Fibroblast of mammary gland (primary cell): ENCODE data around the gene RGS1.

Experiments
- DNase-seq: peaks from one replicate; pipeline ENCODE4 v3.0.0-alpha.2; 2010; ENCODE audit warnings: low read depth
- H3K4me3 ChIP-seq: 2 replicates; pipeline ENCODE4 v1.5.1; 2011; ENCODE audit warnings: low read depth, mild to moderate bottlenecking, low read length, moderate library complexity; ENCODE audit not compliant: control insufficient read depth
- TF ChIP-seq, protein P1 (sequence below): conservative IDR thresholded peaks from 2 replicates; pipeline ENCODE4 v1.5.1; 2011; ENCODE audit warnings: low read depth, low read length, inconsistent platforms; ENCODE audit not compliant: control insufficient read depth, insufficient read depth

RGS1 gene

GRCh38 chr1:192615055-192615454 lies 39.5 kb downstream of the RGS1 start:
- no peak for DNase-seq
- no peak overlapping the region for H3K4me3 ChIP-seq
- TF ChIP-seq, protein P1, sequence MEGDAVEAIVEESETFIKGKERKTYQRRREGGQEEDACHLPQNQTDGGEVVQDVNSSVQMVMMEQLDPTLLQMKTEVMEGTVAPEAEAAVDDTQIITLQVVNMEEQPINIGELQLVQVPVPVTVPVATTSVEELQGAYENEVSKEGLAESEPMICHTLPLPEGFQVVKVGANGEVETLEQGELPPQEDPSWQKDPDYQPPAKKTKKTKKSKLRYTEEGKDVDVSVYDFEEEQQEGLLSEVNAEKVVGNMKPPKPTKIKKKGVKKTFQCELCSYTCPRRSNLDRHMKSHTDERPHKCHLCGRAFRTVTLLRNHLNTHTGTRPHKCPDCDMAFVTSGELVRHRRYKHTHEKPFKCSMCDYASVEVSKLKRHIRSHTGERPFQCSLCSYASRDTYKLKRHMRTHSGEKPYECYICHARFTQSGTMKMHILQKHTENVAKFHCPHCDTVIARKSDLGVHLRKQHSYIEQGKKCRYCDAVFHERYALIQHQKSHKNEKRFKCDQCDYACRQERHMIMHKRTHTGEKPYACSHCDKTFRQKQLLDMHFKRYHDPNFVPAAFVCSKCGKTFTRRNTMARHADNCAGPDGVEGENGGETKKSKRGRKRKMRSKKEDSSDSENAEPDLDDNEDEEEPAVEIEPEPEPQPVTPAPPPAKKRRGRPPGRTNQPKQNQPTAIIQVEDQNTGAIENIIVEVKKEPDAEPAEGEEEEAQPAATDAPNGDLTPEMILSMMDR = no peak

GRCh38 chr1:192620071-192620635 lies 44.6 kb downstream of the RGS1 start:
- TF ChIP-seq, protein P1 = no peak
- no peak overlapping the region for H3K4me3 ChIP-seq
- DNase-seq = no peak

GRCh38 chr1:192626366-192627179 lies 51.0 kb downstream of the RGS1 start:
- TF ChIP-seq, protein P1 = no peak
- H3K4me3 ChIP-seq = no peak overlapping the region
- DNase-seq = no peak

DNA sequence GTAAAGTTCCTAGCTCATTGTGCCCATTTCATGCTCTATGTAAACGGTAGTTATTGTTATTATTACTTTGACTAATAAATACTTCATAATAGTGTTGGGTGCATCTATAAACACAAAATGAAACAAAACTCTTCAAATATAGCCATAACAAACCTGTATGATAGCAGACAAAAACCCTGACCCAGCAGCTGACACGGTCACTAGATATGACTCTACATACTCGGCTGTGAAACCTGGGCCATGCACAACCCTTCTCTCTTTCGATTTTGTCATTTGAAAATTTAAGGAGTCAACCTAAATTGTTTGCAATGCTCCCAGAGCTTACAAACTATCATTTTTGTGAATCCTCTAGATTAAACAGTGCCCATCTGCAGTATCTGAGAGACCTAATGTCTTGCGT lies 52.3 kb downstream of the RGS1 start:
- no peak for DNase-seq
- no peak overlapping the region for H3K4me3 ChIP-seq
- TF ChIP-seq, protein P1 = no peak

GRCh38 chr1:192628396-192629057 lies 53.0 kb downstream of the RGS1 start:
- TF ChIP-seq, protein P1 = no peak
- H3K4me3 ChIP-seq = no peak overlapping the region
- DNase-seq = no peak

GRCh38 chr1:192629612-192630011 lies 54.0 kb downstream of the RGS1 start:
- no peak overlapping the region for H3K4me3 ChIP-seq
- TF ChIP-seq, protein P1 = no peak
- DNase-seq = no peak
